HepG2 (cell line): ENCODE data around the gene ACYP2. TPM values are rescaled to one million over a fixed set of nuclear protein-coding genes. Genes with fewer than 3 reads are reported as not detected.
"Not testable (repeated sequence)": the region's sequence is repeated elsewhere in the genome, so short reads cannot be mapped to it uniquely, and the experiment has no call there.

ENCODE experiments used
- ATAC-seq: fragments of 200-7000 bp; cut with Tn5 transposase; 3 replicates; pipeline ENCODE4 v1.9.1; 2020; ENCODE audit warnings: mild to moderate bottlenecking, moderate library complexity
- BruUV-seq: library from RNA; stranded (reverse); fragments of 400-500 nt; replicated peaks from 2 replicates; lab custom pipeline; 2021; lab: Mats Ljungman, UMichigan
- CTCF ChIA-PET: fragments of 300-600 bp; formaldehyde crosslinking; extraction: SDS; loops from one replicate; lab custom pipeline; 2021; ENCODE audit warnings: low total read pairs, inconsistent platforms, low intra/inter-chr PET ratio; lab: Yijun Ruan, JAX
- POLR2A ChIA-PET: fragments of 350-600 bp; sonication (Branson Sonifier 250); formaldehyde crosslinking; loops from one replicate; lab custom pipeline; 2020; ENCODE audit warnings: antibody characterized with exemption, inconsistent platforms; lab: Yijun Ruan, JAX
- DNase-seq: peaks from one replicate; pipeline ENCODE4 v3.0.0-alpha.2; 2015; ENCODE audit warnings: low spot score
- FAIRE-seq: peaks from 3 replicates; lab custom pipeline; 2011; peaks lifted over from hg19 to GRCh38; lab: Jason Lieb, UNC
- H2AFZ ChIP-seq: one replicate; pipeline ENCODE4 v1.6.1; 2011; ENCODE audit warnings: low read length, inconsistent platforms
- H3K27ac ChIP-seq: fragments of 300-600 bp; 3 replicates; pipeline ENCODE4 v1.8.0; 2011; ENCODE audit warnings: mixed run types, mild to moderate bottlenecking, mixed read lengths, low read length, inconsistent platforms; ENCODE audit not compliant: insufficient read depth; ENCODE audit errors: extremely low read length
- H3K27me3 ChIP-seq, 2 experiments: fragments of 200-600 bp in 1 of 2; 2 replicates in 1 of 2; 3 replicates in 1 of 2; pipeline versions ENCODE4 v1.6.0 to v1.8.0; 2011; ENCODE audit warnings: low read length in 2 of 2, mild to moderate bottlenecking in 2 of 2, moderate library complexity in 2 of 2, inconsistent platforms in 1 of 2; ENCODE audit not compliant: insufficient read depth in 2 of 2, control insufficient read depth in 1 of 2
- H3K36me3 ChIP-seq, 2 experiments: fragments of 200-600 bp in 1 of 2; replicated peaks in 1 of 2; 2 replicates in 1 of 2; 3 replicates in 1 of 2; pipeline versions ENCODE4 v1.5.1 to v1.8.0; 2011; ENCODE audit warnings: low read length in 2 of 2, inconsistent platforms in 1 of 2; ENCODE audit not compliant: insufficient read depth in 2 of 2, control insufficient read depth in 1 of 2
- H3K4me1 ChIP-seq: 2 replicates; pipeline ENCODE4 v1.5.1; 2012; ENCODE audit warnings: low read length, inconsistent platforms; ENCODE audit not compliant: insufficient read depth
- H3K4me2 ChIP-seq: 2 replicates; pipeline ENCODE4 v1.6.0; 2011; ENCODE audit warnings: low read depth, low read length, inconsistent platforms
- H3K4me3 ChIP-seq, 3 experiments: fragments of 200-600 bp in 1 of 3; sonication (generic), shearing (Covaris generic) in 1 of 3; replicated peaks in 1 of 3; 2 replicates each; pipeline ENCODE4 v1.5.1; 2011 to 2016; ENCODE audit warnings: low read length in 3 of 3, inconsistent platforms in 2 of 3, low read depth in 2 of 3, mild to moderate bottlenecking in 2 of 3, control low read depth in 1 of 3, mixed read lengths in 1 of 3; ENCODE audit not compliant: insufficient read depth in 1 of 3
- H3K79me2 ChIP-seq: one replicate; pipeline ENCODE4 v1.6.1; 2011; ENCODE audit warnings: low read length, inconsistent platforms; ENCODE audit not compliant: insufficient read depth
- H3K9ac ChIP-seq: 2 replicates; pipeline ENCODE4 v1.6.0; 2011; ENCODE audit warnings: mild to moderate bottlenecking, low read depth, low read length, inconsistent platforms; ENCODE audit not compliant: insufficient read depth
- H3K9me3 ChIP-seq: 2 replicates; pipeline ENCODE4 v1.5.1; 2012; ENCODE audit warnings: mild to moderate bottlenecking, low read length
- H4K20me1 ChIP-seq: 2 replicates; pipeline ENCODE4 v1.6.0; 2011; ENCODE audit warnings: inconsistent platforms, mild to moderate bottlenecking, low read length, moderate library complexity; ENCODE audit not compliant: insufficient read depth
- BHLHE40 ChIP-seq: IDR thresholded peaks from 2 replicates; pipeline ENCODE4 v1.6.1; 2011; ENCODE audit warnings: low read length, improper control_type of control experiment
- CBFB ChIP-seq: sonication (generic); formaldehyde crosslinking; IDR thresholded peaks from 2 replicates; pipeline ENCODE4 v1.4.0; 2020; ENCODE audit warnings: missing genetic modification reagents
- CENPX ChIP-seq: sonication (generic); formaldehyde crosslinking; IDR thresholded peaks from 2 replicates; pipeline ENCODE4 v1.9.0; 2021; ENCODE audit warnings: mild to moderate bottlenecking, missing genetic modification reagents, moderate library complexity
- MBD4 ChIP-seq: IDR thresholded peaks from 2 replicates; pipeline ENCODE4 v1.6.1; 2012; ENCODE audit warnings: low read length, inconsistent platforms, borderline replicate concordance
- MED8 ChIP-seq: sonication (generic); formaldehyde crosslinking; IDR thresholded peaks from 2 replicates; pipeline ENCODE4 v1.8.1; 2023; ENCODE audit warnings: mild to moderate bottlenecking, missing genetic modification reagents; ENCODE audit not compliant: insufficient replicate concordance
- RORA ChIP-seq: sonication (generic); formaldehyde crosslinking; IDR thresholded peaks from 2 replicates; pipeline ENCODE4 v1.5.0; 2020; ENCODE audit warnings: mild to moderate bottlenecking, missing genetic modification reagents, moderate library complexity
- SALL1 ChIP-seq: sonication (generic); formaldehyde crosslinking; IDR thresholded peaks from 2 replicates; pipeline ENCODE4 v1.8.0; 2022; ENCODE audit warnings: mild to moderate bottlenecking, missing genetic modification reagents
- SIX4 ChIP-seq: sonication (generic); formaldehyde crosslinking; IDR thresholded peaks from 2 replicates; pipeline ENCODE4 v1.4.0; 2020; ENCODE audit warnings: missing genetic modification reagents
- ZNF281 ChIP-seq: sonication (generic); formaldehyde crosslinking; IDR thresholded peaks from 2 replicates; pipeline ENCODE4 v1.4.0; 2020; ENCODE audit warnings: missing genetic modification reagents, borderline replicate concordance
- ZSCAN20 ChIP-seq: sonication (generic); formaldehyde crosslinking; IDR thresholded peaks from 2 replicates; pipeline ENCODE4 v1.4.0; 2020; ENCODE audit warnings: missing genetic modification reagents, mild to moderate bottlenecking, borderline replicate concordance
- WGBS: methylation state at CpG from one replicate; pipeline ENCODE4 v1.1.6; 2017; ENCODE audit warnings: low lambda C conversion rate; 5-methylcytosine and 5-hydroxymethylcytosine counted together
- in situ Hi-C: cut with HindIII; loops from 2 replicates; pipeline ENCODE4 v1.10.0; 2017; ENCODE audit warnings: low pct_unique_long_range_greater_than_20kb; ENCODE audit not compliant: extremely low pct_ligation_motif_present
- intact Hi-C: fragments of 100-400 bp; cut with micrococcal nuclease; formaldehyde crosslinking; loops from one replicate; pipeline ENCODE4 v1.10.0; 2022; ENCODE audit not compliant: unreplicated experiment
- polyA plus RNA-seq, 8 experiments: library from polyadenylated mRNA; depleted of rRNA in 3 of 8; stranded (reverse) in 7 of 8; unstranded in 1 of 8; fragments of >200 nt; fragmentation: Illumina TruSeq in 4 of 8; extraction: Trizol in 4 of 8; gene quantifications; 2 replicates each; pipeline versions ENCODE4 v1.2.1 to v1.2.3, GENCODE V29; 2011 to 2016; ENCODE audit warnings: low read depth in 4 of 8, missing spikeins in 1 of 8, mixed read lengths in 1 of 8; ENCODE audit not compliant: insufficient read depth in 1 of 8
- total RNA-seq, 5 experiments: library from RNA; depleted of rRNA; stranded (reverse); fragments of >200 nt; fragmentation: Illumina TruSeq; extraction: Trizol; gene quantifications; 2 replicates each; pipeline ENCODE4 v1.2.3, GENCODE V29; 2016; ENCODE audit warnings: low read depth in 1 of 5

ACYP2 gene
- total and polyA plus RNA-seq, 2 of the 13 experiments (the other 11 are each of a cell fraction or from before 2014, with no cell fraction given) = 12.3 to 12.7 TPM

DNA sequence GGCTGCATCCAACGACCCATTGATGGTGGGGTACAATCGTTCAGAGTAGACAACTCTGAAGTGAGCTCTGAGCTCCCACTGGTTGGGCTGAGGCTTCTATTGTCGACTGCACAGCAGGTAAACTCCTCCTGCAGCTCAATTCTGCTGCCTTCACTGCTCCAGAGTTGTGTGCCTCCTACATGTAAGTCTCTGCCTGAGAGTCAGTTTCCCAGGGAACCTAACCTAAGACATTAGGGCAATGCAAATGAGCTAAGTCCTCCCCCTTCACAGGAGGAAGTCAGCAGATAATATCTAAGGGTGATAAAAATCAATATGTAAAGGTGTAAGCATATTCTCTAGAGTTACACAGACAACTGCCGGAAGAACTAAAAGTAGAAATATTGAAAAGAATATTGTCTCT, 22.5 kb upstream of the ACYP2 start (continued):
- TF ChIP-seq MED8 (no peak), ZSCAN20 (CRISPR knock-in tag) (no peak), SALL1 (CRISPR knock-in tag) (no peak), ZNF281 (CRISPR knock-in tag) (no peak), BHLHE40 (no peak), CENPX (CRISPR knock-in tag) (no peak), MBD4 (no peak), SIX4 (CRISPR knock-in tag) (no peak), CBFB (no peak), RORA (CRISPR knock-in tag) (no peak)

- H3K27ac ChIP-seq, H3K9ac ChIP-seq, ATAC-seq, CTCF ChIA-PET, POLR2A ChIA-PET, in situ Hi-C loops, H3K4me3 ChIP-seq, H3K4me2 ChIP-seq, H3K27me3 ChIP-seq, FAIRE-seq, H4K20me1 ChIP-seq, H3K79me2 ChIP-seq, H3K36me3 ChIP-seq, BruUV-seq, H3K9me3 ChIP-seq, intact Hi-C loops, H2AFZ ChIP-seq, DNase-seq: not testable (repeated sequence)
- WGBS = 94% methylated on average over 14 of the region's 30 CpGs
- H3K4me1 ChIP-seq = peaks cover 10% of the 10 kb centered on the region
These were observed 20.0 kb upstream of the ACYP2 start for GRCh38 chr2:54095406-54095805.

DNA sequence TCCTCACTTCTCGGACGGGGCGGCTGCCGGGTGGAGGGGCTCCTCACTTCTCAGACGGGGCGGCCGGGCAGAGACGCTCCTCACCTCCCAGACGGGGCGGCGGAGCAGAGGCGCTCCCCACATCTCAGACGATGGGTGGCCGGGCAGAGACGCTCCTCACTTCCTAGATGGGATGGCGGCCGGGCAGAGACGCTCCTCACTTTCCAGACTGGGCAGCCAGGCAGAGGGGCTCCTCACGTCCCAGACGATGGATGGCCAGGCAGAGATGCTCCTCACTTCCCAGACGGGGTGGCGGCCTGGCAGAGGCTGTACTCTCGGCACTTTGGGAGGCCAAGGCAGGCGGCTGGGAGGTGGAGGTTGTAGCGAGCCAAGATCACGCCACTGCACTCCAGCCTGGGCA, 19.3 kb upstream of the ACYP2 start:
- CTCF ChIA-PET, ATAC-seq, POLR2A ChIA-PET, H3K79me2 ChIP-seq, H3K9ac ChIP-seq, BruUV-seq, H4K20me1 ChIP-seq, H3K9me3 ChIP-seq, H3K4me2 ChIP-seq, in situ Hi-C loops, intact Hi-C loops, H3K4me3 ChIP-seq, H3K27ac ChIP-seq, H2AFZ ChIP-seq, H3K27me3 ChIP-seq, DNase-seq, H3K36me3 ChIP-seq, FAIRE-seq: not testable (repeated sequence)
- H3K4me1 ChIP-seq = peaks cover 10% of the 10 kb centered on the region
- 94% methylated on average over 14 of the region's 26 CpGs for WGBS
